ENCODE measurements around the gene CUBN. TPM values are rescaled to one million over a fixed set of nuclear protein-coding genes. Genes with fewer than 3 reads are reported as not detected.

Gene CUBN
- total RNA-seq, 1 experiment from 2014 or later, result 0.46 TPM

GRCh38 chr10:17144032-17144431, 14.4 kb upstream of the CUBN start:
- H3K4me1 Mint-ChIP-seq, result peaks cover 5% of the 10 kb centered on the region
- TF ChIP-seq ZNF121 (CRISPR knock-in tag; IDR thresholded peaks at IDR 0.05) (no peak), MLX (CRISPR knock-in tag; IDR thresholded peaks at IDR 0.05) (no peak), GRHL2 (CRISPR knock-in tag; IDR thresholded peaks at IDR 0.05; ENCODE audit: insufficient replicate concordance, severe bottlenecking) (no peak), TEAD1 (CRISPR knock-in tag; IDR thresholded peaks at IDR 0.05) (no peak)
- ChIA-PET CTCF (no interaction called here), POLR2A (interaction anchor here (1.1 kb wide), 1 partner anchor 25 kb away, joined by 3 read pairs; no protein-coding TSS in a partner anchor)
- H3K27me3 Mint-ChIP-seq (ENCODE audit: low read depth), result no peaks in the 10 kb centered on the region
- no peak overlapping the region for H3K4me3 Mint-ChIP-seq
- H3K36me3 Mint-ChIP-seq, result no peaks in the 10 kb centered on the region
- no peak for ATAC-seq
- no peak for DNase-seq (ENCODE audit: low spot score)
- no peak overlapping the region for H3K27ac Mint-ChIP-seq
- no peaks in the 10 kb centered on the region for H3K9me3 Mint-ChIP-seq

GRCh38 chr10:17143055-17143690, 13.6 kb upstream of the CUBN start:
- Mint-ChIP-seq H3K27me3 (ENCODE audit: low read depth) (no peaks in the 10 kb centered on the region), H3K27ac (no peak overlapping the region), H3K36me3 (no peaks in the 10 kb centered on the region), H3K4me1 (peaks cover 9% of the 10 kb centered on the region), H3K9me3 (no peaks in the 10 kb centered on the region), H3K4me3 (no peak overlapping the region)
- TF ChIP-seq USF1 (CRISPR knock-in tag; IDR thresholded peaks at IDR 0.05), result no peak
- no peak for TF ChIP-seq FOXP4 (CRISPR knock-in tag; IDR thresholded peaks at IDR 0.05)
- TF ChIP-seq ZNF121 (CRISPR knock-in tag; IDR thresholded peaks at IDR 0.05), result no peak
- TF ChIP-seq SMAD3 (CRISPR knock-in tag; IDR thresholded peaks at IDR 0.05; ENCODE audit: borderline replicate concordance), result no peak
- no peak for TF ChIP-seq NFYB (CRISPR knock-in tag; conservative IDR thresholded peaks at IDR 0.05; ENCODE audit: low read depth)
- TF ChIP-seq IRF2 (CRISPR knock-in tag; IDR thresholded peaks at IDR 0.05; ENCODE audit: borderline replicate concordance, low read depth), result no peak
- TF ChIP-seq ZNF512 (CRISPR knock-in tag; IDR thresholded peaks at IDR 0.05; ENCODE audit: borderline replicate concordance), result no peak
- no peak for TF ChIP-seq ELF4 (CRISPR knock-in tag; IDR thresholded peaks at IDR 0.05; ENCODE audit: low read depth)
- TF ChIP-seq MAX (CRISPR knock-in tag; IDR thresholded peaks at IDR 0.05), result no peak
- TF ChIP-seq SP1 (CRISPR knock-in tag; conservative IDR thresholded peaks at IDR 0.05), result no peak
- TF ChIP-seq JUN (CRISPR knock-in tag; IDR thresholded peaks at IDR 0.05), result no peak
- TF ChIP-seq TEAD4 (CRISPR knock-in tag; IDR thresholded peaks at IDR 0.05), result no peak
- no peak for TF ChIP-seq ZNF138 (CRISPR knock-in tag; conservative IDR thresholded peaks at IDR 0.05)
- no peak for TF ChIP-seq E2F1 (CRISPR knock-in tag; IDR thresholded peaks at IDR 0.05)
- no peak for TF ChIP-seq TP53 (CRISPR knock-in tag; IDR thresholded peaks at IDR 0.05)
- TF ChIP-seq KAT7 (CRISPR knock-in tag; IDR thresholded peaks at IDR 0.05; ENCODE audit: borderline replicate concordance), result no peak
- TF ChIP-seq SOX15 (CRISPR knock-in tag; IDR thresholded peaks at IDR 0.05), result no peak
- TF ChIP-seq GTF2I (CRISPR knock-in tag; conservative IDR thresholded peaks at IDR 0.05), result no peak
- DNase-seq (ENCODE audit: low spot score) (no peak), ATAC-seq (no peak)
- CTCF ChIA-PET, result interaction anchor here (0.6 kb wide), 1 partner anchor 233 kb away, joined by 3 read pairs; no protein-coding TSS in a partner anchor
- POLR2A ChIA-PET, result interaction anchor here (1.1 kb wide), 1 partner anchor 26 kb away, joined by 3 read pairs; no protein-coding TSS in a partner anchor

Data from WTC11 (cell line).